ENCODE data around the gene PINK1. TPM values are rescaled to one million over a fixed set of nuclear protein-coding genes. Genes with fewer than 3 reads are reported as not detected.

The PINK1 gene
- total and polyA plus RNA-seq, 2 of the 13 experiments (the other 11 are each of a cell fraction or from before 2014, with no cell fraction given): 15.3 to 16.1 TPM

- no peak for TF ChIP-seq ZNF629 (CRISPR knock-in tag; conservative IDR thresholded peaks at IDR 0.05)
- peak; percentile 59; the same call in 1 of the 2 replicates for TF ChIP-seq ZNF333 (CRISPR knock-in tag; IDR thresholded peaks at IDR 0.05; ENCODE audit: borderline replicate concordance)
- 0 out of 2 replicates have a peak, but pooled peaks have one; percentile 2 for TF ChIP-seq RARA (CRISPR knock-in tag; IDR thresholded peaks at IDR 0.05)
- 0 out of 2 replicates have a peak, but pooled peaks have one; percentile 16 for TF ChIP-seq TSC22D2 (CRISPR knock-in tag; IDR thresholded peaks at IDR 0.05; ENCODE audit: borderline replicate concordance)
- TF ChIP-seq GATAD1 (CRISPR knock-in tag; IDR thresholded peaks at IDR 0.05): peak; percentile 95
- TF ChIP-seq NFATC3 (CRISPR knock-in tag; IDR thresholded peaks at IDR 0.05): peak; percentile 86
- no peak for TF ChIP-seq TEAD3 (CRISPR knock-in tag; optimal IDR thresholded peaks at IDR 0.05; ENCODE audit: borderline replicate concordance)
- peak; percentile 12; the same call in 1 of the 2 replicates for TF ChIP-seq FOXA3 (CRISPR knock-in tag; IDR thresholded peaks at IDR 0.05)
- no peak; the same call in 1 of the 2 replicates for TF ChIP-seq ZNF30 (CRISPR knock-in tag; IDR thresholded peaks at IDR 0.05)
- 0 out of 2 replicates have a peak, but pooled peaks have one; percentile 19 for TF ChIP-seq ZNF280B (CRISPR knock-in tag; IDR thresholded peaks at IDR 0.05; ENCODE audit: borderline replicate concordance)
- TF ChIP-seq ZBTB38 (CRISPR knock-in tag; IDR thresholded peaks at IDR 0.05): no peak; the same call in 1 of the 2 replicates
- 0 out of 2 replicates have a peak, but pooled peaks have one; percentile 45 for TF ChIP-seq IRX3 (CRISPR knock-in tag; IDR thresholded peaks at IDR 0.05; ENCODE audit: borderline replicate concordance, low read depth)
- no peak for TF ChIP-seq HOXA5 (CRISPR knock-in tag; IDR thresholded peaks at IDR 0.05)
- 0 out of 2 replicates have a peak, but pooled peaks have one; percentile 28 for TF ChIP-seq ZNF550 (CRISPR knock-in tag; IDR thresholded peaks at IDR 0.05; ENCODE audit: borderline replicate concordance)
- no peak for TF ChIP-seq DDIT3 (CRISPR knock-in tag; IDR thresholded peaks at IDR 0.05)
- no peak for TF ChIP-seq ZNF780A (CRISPR knock-in tag; IDR thresholded peaks at IDR 0.05)
- TF ChIP-seq ZHX2 (IDR thresholded peaks at IDR 0.05; ENCODE audit: low read depth): peak; percentile 68; the same call in 1 of the 2 replicates
- TF ChIP-seq ZHX2 (CRISPR knock-in tag; IDR thresholded peaks at IDR 0.05; ENCODE audit: borderline replicate concordance): no peak
- peak; percentile 92; the same call in 1 of the 2 replicates for TF ChIP-seq ZNF558 (CRISPR knock-in tag; IDR thresholded peaks at IDR 0.05; ENCODE audit: borderline replicate concordance)
- TF ChIP-seq RNF2 (conservative IDR thresholded peaks at IDR 0.05; ENCODE audit: low read depth): no peak
- TF ChIP-seq ZNF138 (CRISPR knock-in tag; IDR thresholded peaks at IDR 0.05; ENCODE audit: low read depth): no peak
- 0 out of 2 replicates have a peak, but pooled peaks have one; percentile 31 for TF ChIP-seq ZNF274 (CRISPR knock-in tag; IDR thresholded peaks at IDR 0.05)
Observed at GRCh38 chr1:20661207-20662109, 28.2 kb downstream of the PINK1 start, which contains the start of gene DDOST (continued).

Measured in HepG2 (cell line).